GM19240 (cell line): ENCODE measurements around the gene HLA-DOA.

Experiments used
- DNase-seq: peaks from one replicate; pipeline ENCODE4 v3.0.0; 2011; ENCODE audit warnings: low spot score; ENCODE audit not compliant: insufficient read length

The HLA-DOA gene

GRCh38 chr6:33008944-33009861 is at the start of gene HLA-DOA:
HLA-DOA (minus strand) TSS chr6:33009591.
- DNase-seq = peak; percentile 67

DNA sequence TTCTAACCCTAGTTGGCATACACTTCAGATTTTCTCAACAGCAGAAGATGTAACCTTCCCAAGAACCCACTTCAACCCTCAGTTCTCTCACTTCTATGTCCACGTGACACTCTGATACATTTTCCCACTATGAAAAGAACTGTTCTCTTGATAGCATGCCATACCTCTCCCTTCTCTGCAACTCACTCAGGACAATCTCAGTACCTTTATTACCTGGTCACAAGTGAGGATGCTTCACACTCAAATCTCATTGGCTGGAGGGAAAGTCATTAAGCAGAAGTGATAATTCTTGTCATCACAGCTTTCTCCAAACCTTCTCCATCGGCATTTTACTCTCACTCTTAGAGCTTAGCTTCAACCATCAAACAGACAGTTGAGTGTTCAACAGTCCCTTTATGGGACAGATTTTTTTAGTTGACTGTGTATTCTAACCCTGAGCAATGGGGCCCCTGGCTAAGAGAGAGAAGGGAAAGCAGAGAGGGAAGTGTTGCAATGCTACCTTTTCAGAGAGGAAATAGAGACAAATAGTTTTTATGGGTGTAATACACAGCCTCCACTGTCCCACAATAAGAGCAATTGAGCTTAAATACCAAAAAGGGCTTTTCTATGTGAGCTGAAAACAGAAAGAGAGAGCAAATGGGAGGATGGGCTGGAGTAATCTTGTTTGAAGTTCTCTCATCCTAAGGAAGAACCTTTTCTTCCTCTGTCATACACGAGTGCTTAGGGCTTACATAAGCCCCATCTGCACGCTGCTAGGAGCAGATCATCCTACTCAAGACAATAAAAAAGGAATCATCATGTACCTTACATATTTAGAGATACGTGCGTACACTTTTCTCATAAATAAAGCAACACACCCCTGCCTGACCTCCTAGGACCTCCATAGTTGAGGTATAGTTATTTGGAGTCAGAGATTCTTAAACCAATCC is 48.1 kb upstream of the HLA-DOA start:
- no peak for DNase-seq

DNA sequence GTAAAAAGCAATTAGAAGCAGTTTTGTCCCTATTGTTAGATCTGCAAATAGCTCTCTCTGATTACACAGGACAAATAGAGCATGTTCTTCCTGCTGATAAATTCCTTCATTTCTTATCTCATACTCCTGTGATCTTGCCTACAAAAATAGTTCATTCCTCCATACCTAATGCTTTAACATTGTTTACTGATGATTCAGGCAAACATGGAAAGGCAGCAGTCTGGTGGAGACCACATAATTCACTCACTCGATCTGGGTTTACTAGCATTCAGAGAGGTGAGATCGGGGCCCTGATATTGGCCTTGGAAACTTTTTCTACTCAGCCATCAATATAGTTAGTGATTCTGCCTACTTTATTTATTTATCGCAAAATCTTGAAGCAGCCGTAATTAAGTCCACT is 43.8 kb upstream of the HLA-DOA start:
- no peak for DNase-seq

DNA sequence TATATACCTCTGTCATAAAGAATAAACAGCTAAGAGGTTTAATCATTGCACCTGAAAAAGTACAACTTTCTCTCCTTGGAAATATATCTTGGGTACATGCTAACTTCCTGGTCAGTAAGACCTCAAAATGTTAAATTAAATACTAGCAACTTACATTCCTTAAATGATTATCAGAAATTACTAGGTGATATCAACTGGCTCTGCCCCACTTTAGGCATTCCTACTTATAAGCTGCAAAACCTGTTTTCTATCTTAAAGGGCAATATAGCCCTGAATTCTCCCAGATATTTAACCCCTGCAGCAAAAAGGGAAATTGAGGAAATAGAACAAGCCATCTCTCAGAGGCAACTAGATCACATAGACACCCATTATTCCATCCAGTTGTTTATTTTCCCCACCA is 43.2 kb upstream of the HLA-DOA start:
- DNase-seq = no peak

GRCh38 chr6:33050014-33050810 is 40.8 kb upstream of the HLA-DOA start:
- no peak for DNase-seq

DNA sequence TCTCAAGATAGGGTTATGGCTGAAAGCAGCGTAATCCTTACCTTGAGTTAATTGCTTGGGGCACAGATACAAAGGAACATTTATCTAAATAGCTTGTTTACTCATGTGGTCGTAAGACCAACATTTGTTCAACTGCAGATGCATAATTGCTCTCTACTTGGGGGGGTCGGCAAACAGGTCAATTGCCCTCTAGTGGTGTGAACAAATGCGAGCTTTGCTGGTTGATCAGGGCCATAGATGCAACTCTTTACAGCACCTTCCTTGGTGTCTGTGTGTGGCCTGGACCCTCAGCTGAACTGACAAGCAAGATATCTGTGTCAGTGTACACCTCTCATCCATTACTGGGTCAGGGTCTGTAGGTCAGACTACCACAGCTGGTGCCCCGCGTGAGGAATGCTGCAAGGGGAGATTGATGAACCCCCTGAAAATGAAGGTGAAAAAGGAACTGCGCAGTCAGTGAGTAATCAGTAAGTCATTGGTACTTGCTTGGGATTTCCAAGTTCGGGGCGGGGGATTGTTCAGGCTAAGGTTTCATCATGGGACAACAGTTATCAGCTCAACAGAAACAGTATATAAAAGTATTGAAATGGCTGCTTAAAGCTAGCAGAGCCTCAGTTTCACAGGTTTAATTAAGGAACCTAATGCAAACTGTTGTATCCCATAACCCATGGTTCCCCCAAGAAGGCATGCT is 40.1 kb upstream of the HLA-DOA start:
- DNase-seq = no peak

GRCh38 chr6:33040157-33040556 is 30.8 kb upstream of the HLA-DOA start:
- no peak for DNase-seq

DNA sequence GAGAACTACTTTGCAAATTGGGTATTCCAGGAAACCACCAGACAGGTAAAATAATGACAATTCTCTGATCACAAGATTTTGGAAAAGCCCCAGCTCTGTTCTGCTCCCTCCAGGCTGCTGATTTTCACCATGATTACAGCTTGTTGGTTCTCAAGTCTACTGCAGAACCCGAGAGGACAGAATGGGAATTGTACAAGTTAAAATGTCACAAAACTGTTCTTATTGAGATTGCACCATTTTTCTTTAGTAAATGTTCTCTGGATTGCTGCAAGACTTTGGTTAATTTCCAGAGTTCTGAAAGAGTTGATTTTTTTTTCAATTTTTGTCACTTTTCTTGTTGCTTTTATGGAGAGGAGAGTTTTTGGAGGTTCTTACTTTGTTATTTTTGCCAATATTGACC is 27.1 kb upstream of the HLA-DOA start:
- DNase-seq = no peak

DNA sequence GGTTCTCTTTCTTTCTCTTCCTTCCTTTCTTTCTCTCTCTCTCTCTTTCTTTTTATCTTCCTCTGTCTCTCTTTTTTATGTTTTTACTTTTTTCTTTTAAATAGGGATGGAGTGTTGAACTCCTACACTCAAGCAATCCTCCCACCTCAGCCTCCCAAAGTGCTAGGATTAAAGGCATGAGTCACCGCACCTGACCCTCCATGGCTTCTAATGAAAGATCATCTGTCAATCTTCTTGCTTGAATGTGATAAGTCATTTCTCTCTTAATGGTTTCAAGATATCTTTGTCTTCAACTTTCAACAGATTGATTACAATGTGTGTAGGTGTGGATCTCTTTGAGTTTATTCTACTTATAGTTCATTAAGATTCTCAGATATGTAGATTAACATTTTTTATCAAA is 25.2 kb upstream of the HLA-DOA start:
- DNase-seq = no peak

GRCh38 chr6:33030245-33030644 is 20.9 kb upstream of the HLA-DOA start:
- no peak for DNase-seq

DNA sequence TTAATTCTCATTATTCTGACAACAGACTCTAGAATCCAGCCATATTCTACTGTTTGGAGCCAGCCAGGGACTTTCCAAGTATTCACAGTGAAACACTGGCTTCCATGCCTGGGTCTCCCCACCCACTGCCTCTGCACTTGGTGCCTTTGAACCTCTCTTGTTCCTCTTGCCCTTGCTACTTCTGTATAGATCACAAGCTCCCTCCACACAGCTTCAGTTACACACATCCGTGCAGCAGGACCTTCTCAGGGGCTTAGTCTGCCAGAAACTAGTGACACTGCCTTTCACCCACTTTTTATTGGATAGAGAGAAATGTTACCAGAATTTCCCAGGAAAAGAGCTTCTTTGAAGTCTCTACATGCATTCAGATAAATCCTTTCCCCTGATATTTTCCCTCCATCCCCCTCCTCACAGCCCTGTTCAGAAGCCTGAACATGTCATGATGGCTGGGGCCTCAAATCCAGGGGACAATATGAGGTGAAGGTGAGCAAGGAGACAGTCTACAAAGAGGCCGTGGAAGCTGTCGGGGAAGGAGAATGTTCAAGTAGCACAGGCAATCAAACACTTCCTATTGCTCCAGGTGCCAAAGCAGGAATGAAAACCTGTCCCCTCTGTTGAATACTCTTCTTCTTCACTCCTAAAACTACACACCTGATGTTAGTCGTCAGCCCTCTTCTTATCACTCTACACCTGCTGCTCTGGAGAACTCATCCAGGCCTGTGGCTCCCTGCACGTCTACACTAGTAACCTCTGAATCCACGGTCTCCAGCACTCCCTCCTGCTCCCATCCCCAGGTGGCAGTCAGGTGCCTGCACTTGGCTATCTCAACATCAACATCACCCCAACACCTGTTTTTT is 20.2 kb upstream of the HLA-DOA start:
- DNase-seq = no peak

DNA sequence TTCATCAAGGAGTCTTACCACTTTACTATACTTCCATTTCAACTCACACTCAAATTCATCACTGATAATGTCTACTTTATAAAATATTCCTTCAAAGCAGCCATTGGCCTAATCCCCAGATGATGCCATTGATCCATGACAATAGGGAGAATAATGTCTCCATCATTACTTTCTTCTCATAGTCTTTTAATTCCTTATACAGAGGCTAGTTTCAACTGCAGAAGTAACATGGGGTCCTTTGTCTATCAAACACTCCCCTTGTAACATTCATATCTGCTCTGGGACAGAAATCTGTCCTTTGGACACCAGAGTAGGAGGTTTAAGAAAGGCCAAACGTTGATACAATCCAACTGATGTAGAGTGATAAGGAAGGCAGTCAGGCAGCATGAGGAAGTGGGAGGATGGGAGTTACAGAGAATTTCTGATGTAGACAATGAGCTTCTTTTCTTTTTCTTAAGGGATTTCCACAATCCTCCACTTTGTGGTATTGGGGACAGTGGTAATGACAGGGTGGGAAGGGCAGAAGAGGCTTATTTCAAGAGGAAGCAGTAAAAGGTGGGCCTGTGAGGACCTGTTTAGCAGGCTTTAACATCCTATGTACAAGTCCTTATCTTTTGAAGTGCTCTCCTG is 18.9 kb upstream of the HLA-DOA start:
- DNase-seq = no peak

GRCh38 chr6:33024521-33024920 is 15.1 kb upstream of the HLA-DOA start:
- DNase-seq = no peak

DNA sequence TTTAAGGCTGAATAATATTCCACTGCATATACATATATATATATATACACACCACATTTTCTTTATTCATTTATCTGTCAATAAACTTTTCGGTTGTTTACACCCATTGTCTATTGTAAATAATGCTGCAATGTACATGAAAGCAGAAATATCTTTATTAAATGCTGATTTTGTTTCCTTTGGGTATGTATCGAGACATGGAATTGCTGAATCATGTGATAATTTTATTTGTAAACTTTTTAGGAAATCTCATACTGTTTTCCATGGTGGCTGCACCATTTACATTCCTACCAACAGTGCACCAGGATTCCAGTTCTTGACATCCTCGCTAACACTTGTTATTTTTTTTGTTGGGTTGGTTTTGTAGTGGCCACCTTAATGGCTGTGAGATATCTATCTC is 14.1 kb upstream of the HLA-DOA start:
- DNase-seq = no peak

DNA sequence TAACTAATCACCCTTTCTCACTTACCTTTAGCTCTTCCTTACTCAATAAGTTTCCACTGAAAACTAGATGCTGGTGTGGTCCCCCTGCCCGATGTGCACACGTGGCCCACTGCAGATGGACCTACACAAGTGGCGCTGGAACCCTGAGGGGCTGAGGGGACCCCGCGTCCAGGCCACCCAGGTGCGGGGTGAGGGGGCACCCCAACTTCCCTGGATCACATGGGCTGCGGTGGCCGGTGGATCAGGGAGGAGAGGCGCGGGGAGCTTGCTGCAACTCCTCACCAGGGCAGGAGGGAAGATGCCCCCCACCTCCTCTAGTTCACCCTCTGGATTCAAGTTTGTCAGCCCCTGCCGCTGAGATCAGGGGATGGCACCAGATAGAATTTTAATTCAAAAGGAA is 12.5 kb upstream of the HLA-DOA start:
- no peak for DNase-seq

DNA sequence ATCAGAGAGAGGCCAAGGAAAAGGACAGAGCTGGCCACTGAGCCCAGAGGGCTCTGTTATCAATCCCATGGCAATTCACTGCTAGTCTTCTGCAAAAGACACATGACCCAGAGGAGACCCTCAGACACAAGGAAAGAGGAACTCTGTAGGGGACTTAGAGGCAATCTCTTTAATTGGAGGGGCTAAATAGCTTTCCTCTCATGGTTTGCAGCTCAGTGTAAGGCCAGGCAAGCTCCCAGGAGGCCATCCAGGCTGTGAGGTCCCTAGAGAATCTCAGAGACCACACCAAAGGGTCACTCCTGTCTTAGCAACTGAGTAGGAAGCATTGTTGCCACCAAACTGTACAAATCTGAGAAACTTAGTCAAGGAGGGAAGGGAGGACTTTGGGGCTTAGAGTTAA is 10.0 kb upstream of the HLA-DOA start:
- no peak for DNase-seq

DNA sequence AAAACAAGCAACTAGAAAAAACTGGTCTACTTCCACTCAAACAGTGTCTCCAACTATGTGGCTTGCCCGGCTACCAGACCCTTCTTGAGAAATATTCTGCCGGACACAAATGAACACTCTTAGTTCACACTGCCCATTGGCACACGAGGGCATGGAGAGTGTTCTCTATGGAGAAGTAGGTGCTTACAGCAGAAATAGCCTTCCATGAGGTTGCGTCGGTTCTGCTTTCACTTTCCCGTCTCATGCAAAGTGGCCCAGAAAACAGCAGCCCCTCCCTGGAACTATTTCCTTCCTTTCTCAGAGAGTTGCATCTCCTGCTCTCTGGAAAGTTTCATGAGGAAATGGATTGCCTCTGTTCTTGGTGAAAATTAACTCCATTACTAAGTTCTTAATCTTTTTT is 9.5 kb upstream of the HLA-DOA start:
- no peak for DNase-seq

DNA sequence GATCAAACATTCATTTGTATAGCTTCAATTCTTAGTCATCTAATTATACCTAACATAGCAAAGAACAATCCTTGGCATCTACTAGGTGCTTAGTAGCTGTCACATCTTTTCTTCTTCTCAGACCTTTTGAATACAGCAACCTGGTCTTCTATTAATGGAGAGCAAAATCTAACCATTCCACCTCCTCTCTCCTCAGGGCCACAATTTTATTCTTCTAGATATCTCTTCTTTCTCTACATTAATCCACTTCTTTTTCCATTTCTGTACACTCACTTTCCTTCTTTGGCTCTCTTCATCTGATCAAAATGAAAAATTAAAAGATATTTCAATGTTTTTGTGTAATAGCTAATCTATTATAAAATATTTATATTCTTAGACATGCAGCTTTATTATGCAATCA is 9.0 kb upstream of the HLA-DOA start:
- no peak for DNase-seq

DNA sequence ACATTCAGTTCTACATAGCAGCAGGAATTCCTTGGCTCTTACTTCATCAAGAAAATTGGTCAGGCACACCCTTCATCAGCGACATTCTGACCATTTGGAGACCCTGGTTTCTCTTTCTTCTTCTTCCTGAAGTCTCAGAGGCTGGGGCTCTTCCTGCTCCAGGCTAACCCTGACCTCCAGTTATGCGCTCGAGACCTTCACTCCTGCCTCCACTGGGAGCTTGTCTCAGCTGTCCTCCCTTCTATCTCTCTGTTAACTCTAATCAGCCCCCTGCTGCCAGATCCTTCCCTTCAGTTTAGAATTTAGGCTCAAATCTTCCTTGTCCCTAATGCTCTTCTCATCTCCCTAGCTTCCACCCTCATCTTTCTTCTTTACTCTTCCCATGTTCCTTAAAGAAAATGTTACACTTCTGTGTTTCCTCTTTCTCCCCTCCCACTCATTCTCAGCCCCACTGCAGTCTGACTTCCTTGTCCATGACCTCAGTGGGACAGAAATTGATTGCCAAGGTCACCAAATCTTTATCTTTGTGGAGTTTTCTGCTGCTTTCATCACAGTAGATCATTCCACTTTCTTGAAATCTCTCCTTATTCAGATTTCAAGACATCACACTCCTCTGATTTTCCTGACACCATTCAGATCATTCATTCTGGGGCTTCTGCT is 8.4 kb upstream of the HLA-DOA start:
- no peak for DNase-seq
